ENCODE measurements around the gene CARNS1. TPM values are rescaled to one million over a fixed set of nuclear protein-coding genes. Genes with fewer than 3 reads are reported as not detected.
A peak's percentile ranks its signal among the peaks of the same experiment; 100 is the strongest.

Gene CARNS1
- total and polyA plus RNA-seq, 2 donors (not counting 1 experiment from before 2014, with no cell fraction given), result 0.05 to 0.17 TPM

- H3K4me3 ChIP-seq (replicated peaks in 1 of 4; ENCODE audit: control extremely low read depth in 1 of 4, insufficient read depth in 1 of 4, low read depth in 3 of 4, low read length in 4 of 4), result peak overlapping the region in 2 of 4 experiments; percentile 15 to 74
- peak overlapping the region; percentile 31 for H3K27ac ChIP-seq (ENCODE audit: insufficient read depth, low read length)
Observed at GRCh38 chr11:67370351-67371076, 45.0 kb upstream of the CARNS1 start.

GRCh38 chr11:67371189-67371910 lies 44.1 kb upstream of the CARNS1 start:
- H3K9ac ChIP-seq (ENCODE audit: insufficient read depth, low read length), result peak overlapping the region; percentile 53
- H2AFZ ChIP-seq (ENCODE audit: low read length), result no peak overlapping the region
- TF ChIP-seq EZH2 (IDR thresholded peaks at IDR 0.05; ENCODE audit: low read length, missing control alignments) (no peak), CTCF (conservative IDR thresholded peaks at IDR 0.05 in 1 of 2, IDR thresholded peaks at IDR 0.05 in 1 of 2; ENCODE audit: low read depth in 1 of 2, low read length in 2 of 2) (peak; percentile 53 to 55)
- H3K27ac ChIP-seq (ENCODE audit: insufficient read depth, low read length), result peak overlapping the region; percentile 31
- H3K4me3 ChIP-seq (replicated peaks in 1 of 4; ENCODE audit: control extremely low read depth in 1 of 4, insufficient read depth in 1 of 4, low read depth in 3 of 4, low read length in 4 of 4), result peak overlapping the region; percentile 42 to 74 (median 56)
- peaks cover 57% of the 10 kb centered on the region for H3K4me1 ChIP-seq (ENCODE audit: control insufficient read depth, extremely low read depth, insufficient read depth, low read length)
- no peaks in the 10 kb centered on the region for H3K9me3 ChIP-seq (ENCODE audit: control insufficient read depth, insufficient read depth, low read depth, low read length)
- peak overlapping the region; percentile 83 for H3K4me2 ChIP-seq (ENCODE audit: extremely low read depth, insufficient read depth, low read length)
- no peaks in the 10 kb centered on the region for H4K20me1 ChIP-seq (ENCODE audit: control insufficient read depth, extremely low read depth, insufficient read depth, low read length)
- H3K27me3 ChIP-seq (ENCODE audit: control insufficient read depth, insufficient read depth, low read length), result no peaks in the 10 kb centered on the region
- DNase-seq (ENCODE audit: low read depth in 2 of 2), result peak; percentile 43 to 56
- H3K36me3 ChIP-seq (ENCODE audit: control insufficient read depth, insufficient read depth, low read length), result peaks cover 2% of the 10 kb centered on the region
- H3K79me2 ChIP-seq (ENCODE audit: control insufficient read depth, insufficient read depth, low read length), result peaks cover 34% of the 10 kb centered on the region

More at GRCh38 chr11:67370351-67371076, 45.0 kb upstream of the CARNS1 start:
- DNase-seq (ENCODE audit: low read depth in 2 of 2), result peak; percentile 59 to 85
- peaks cover 37% of the 10 kb centered on the region for H3K79me2 ChIP-seq (ENCODE audit: control insufficient read depth, insufficient read depth, low read length)
- H3K36me3 ChIP-seq (ENCODE audit: control insufficient read depth, insufficient read depth, low read length), result peaks cover 2% of the 10 kb centered on the region
- H4K20me1 ChIP-seq (ENCODE audit: control insufficient read depth, extremely low read depth, insufficient read depth, low read length), result no peaks in the 10 kb centered on the region
- H3K4me1 ChIP-seq (ENCODE audit: control insufficient read depth, extremely low read depth, insufficient read depth, low read length), result peaks cover 59% of the 10 kb centered on the region
- H3K4me2 ChIP-seq (ENCODE audit: extremely low read depth, insufficient read depth, low read length), result peak overlapping the region; percentile 83
- no peak overlapping the region for H2AFZ ChIP-seq (ENCODE audit: low read length)
- peak overlapping the region; percentile 13 for H3K9ac ChIP-seq (ENCODE audit: insufficient read depth, low read length)
- TF ChIP-seq CTCF (conservative IDR thresholded peaks at IDR 0.05 in 1 of 2, IDR thresholded peaks at IDR 0.05 in 1 of 2; ENCODE audit: low read depth in 1 of 2, low read length in 2 of 2) (no peak), EZH2 (IDR thresholded peaks at IDR 0.05; ENCODE audit: low read length, missing control alignments) (no peak)
- no peaks in the 10 kb centered on the region for H3K27me3 ChIP-seq (ENCODE audit: control insufficient read depth, insufficient read depth, low read length)
- H3K9me3 ChIP-seq (ENCODE audit: control insufficient read depth, insufficient read depth, low read depth, low read length), result no peaks in the 10 kb centered on the region

GRCh38 chr11:67371911-67372320 lies 43.6 kb upstream of the CARNS1 start:
- H3K9me3 ChIP-seq (ENCODE audit: control insufficient read depth, insufficient read depth, low read depth, low read length), result no peaks in the 10 kb centered on the region
- no peaks in the 10 kb centered on the region for H3K27me3 ChIP-seq (ENCODE audit: control insufficient read depth, insufficient read depth, low read length)
- peaks cover 34% of the 10 kb centered on the region for H3K79me2 ChIP-seq (ENCODE audit: control insufficient read depth, insufficient read depth, low read length)
- peak overlapping the region; percentile 83 for H3K4me2 ChIP-seq (ENCODE audit: extremely low read depth, insufficient read depth, low read length)
- no peak for TF ChIP-seq CTCF (conservative IDR thresholded peaks at IDR 0.05 in 1 of 2, IDR thresholded peaks at IDR 0.05 in 1 of 2; ENCODE audit: low read depth in 1 of 2, low read length in 2 of 2)
- no peak for TF ChIP-seq EZH2 (IDR thresholded peaks at IDR 0.05; ENCODE audit: low read length, missing control alignments)
- peaks cover 2% of the 10 kb centered on the region for H3K36me3 ChIP-seq (ENCODE audit: control insufficient read depth, insufficient read depth, low read length)
- no peaks in the 10 kb centered on the region for H4K20me1 ChIP-seq (ENCODE audit: control insufficient read depth, extremely low read depth, insufficient read depth, low read length)
- peak overlapping the region; percentile 53 for H3K9ac ChIP-seq (ENCODE audit: insufficient read depth, low read length)
- peak overlapping the region; percentile 23 for H3K27ac ChIP-seq (ENCODE audit: insufficient read depth, low read length)
- DNase-seq (ENCODE audit: low read depth in 2 of 2), result no peak
- H2AFZ ChIP-seq (ENCODE audit: low read length), result no peak overlapping the region
- peak overlapping the region; percentile 42 to 74 (median 56) for H3K4me3 ChIP-seq (replicated peaks in 1 of 4; ENCODE audit: control extremely low read depth in 1 of 4, insufficient read depth in 1 of 4, low read depth in 3 of 4, low read length in 4 of 4)
- H3K4me1 ChIP-seq (ENCODE audit: control insufficient read depth, extremely low read depth, insufficient read depth, low read length), result peaks cover 52% of the 10 kb centered on the region

Measured in fibroblast of lung (primary cell).